Esophagus squamous epithelium (tissue), 5 donors: ENCODE measurements around the gene CHST6. TPM values are rescaled to one million over a fixed set of nuclear protein-coding genes. Genes with fewer than 3 reads are reported as not detected.

Source experiments
- DNase-seq: peaks from one replicate; lab custom pipeline; 2025; lab: John Stamatoyannopoulos, UW
- H3K27ac ChIP-seq, 4 donors: fragments of 200-600 bp; sonication (generic); one replicate each; pipeline ENCODE4 v1.5.1; 2016 to 2019; ENCODE audit warnings: mild to moderate bottlenecking in 1 of 4
- H3K27me3 ChIP-seq, 4 donors: fragments of 200-600 bp; sonication (generic); 1 replicate in 3 of 4; 2 replicates in 1 of 4; pipeline versions ENCODE4 v1.5.1 to v1.6.0; 2017 to 2021; ENCODE audit warnings: antibody characterized with exemption in 1 of 4
- H3K36me3 ChIP-seq, 3 donors: fragments of 200-600 bp; sonication (generic); one replicate each; pipeline ENCODE4 v1.5.1; 2016 to 2019
- H3K4me1 ChIP-seq, 3 donors: fragments of 200-600 bp; sonication (generic); one replicate each; pipeline ENCODE4 v1.5.1; 2017 to 2019
- H3K4me3 ChIP-seq, 4 donors: fragments of 200-600 bp; sonication (generic); 1 replicate in 3 of 4; 2 replicates in 1 of 4; pipeline ENCODE4 v1.5.1; 2016 to 2019; ENCODE audit warnings: mild to moderate bottlenecking in 2 of 4, moderate library complexity in 1 of 4
- H3K9me3 ChIP-seq, 3 donors: fragments of 200-600 bp; sonication (generic); one replicate each; pipeline ENCODE4 v1.5.1; 2016 to 2019
- CTCF ChIP-seq, 6 experiments: fragments of 450-650 bp in 4 of 6; fragments of 200-600 bp in 2 of 6; sonication (generic) in 2 of 6; IDR thresholded peaks; one replicate each; pipeline ENCODE4 v1.5.1; 2016 to 2019; ENCODE audit warnings: antibody characterized with exemption in 6 of 6, mild to moderate bottlenecking in 4 of 6, moderate library complexity in 4 of 6
- POLR2A ChIP-seq, 4 donors: fragments of 450-650 bp; IDR thresholded peaks; one replicate each; pipeline ENCODE4 v1.6.1; 2017; ENCODE audit warnings: antibody characterized with exemption in 4 of 4, mild to moderate bottlenecking in 4 of 4, moderate library complexity in 3 of 4
- WGBS, 2 donors: methylation state at CpG; one replicate each; pipeline ENCODE4 v1.1.5; 2018; 5-methylcytosine and 5-hydroxymethylcytosine counted together
- intact Hi-C: fragments of 100-400 bp; cut with DNase I; formaldehyde crosslinking; loops from one replicate; pipeline ENCODE4 v1.15.0; 2022
- total RNA-seq, 4 donors: library from RNA; depleted of rRNA; stranded (reverse); fragments of >200 nt; gene quantifications; one replicate each; pipeline ENCODE4 v1.1.0, GENCODE V29; 2016
- donor health status: DM: yes; HTN: yes; CAD: no.

The CHST6 gene
- total RNA-seq, 4 donors from 2014 or later = 0.97 to 6.9 (median 4.2) TPM

- no peaks in the 10 kb centered on the region for H3K36me3 ChIP-seq
- DNase-seq = no peak
- H3K9me3 ChIP-seq = no peaks in the 10 kb centered on the region
- WGBS, 2 donors = 95 to 98% methylated on average over 13 to 39 of the region's 47 CpGs
- H3K4me3 ChIP-seq = no peak overlapping the region
- no peaks in the 10 kb centered on the region for H3K27me3 ChIP-seq
- H3K4me1 ChIP-seq = peaks cover 0 to 32% (median 6%) of the 10 kb centered on the region in 3 donors
- TF ChIP-seq CTCF (IDR thresholded peaks at IDR 0.05) (no peak), POLR2A (IDR thresholded peaks at IDR 0.05) (no peak)
- H3K27ac ChIP-seq = no peak overlapping the region
- intact Hi-C loops = loop anchor here (10.0 kb wide), 1 partner anchor 275 kb away; no protein-coding TSS in a partner anchor
Observed at GRCh38 chr16:75479421-75479990, 15.7 kb downstream of the CHST6 start.

- no peak for DNase-seq
- intact Hi-C loops = loop anchor here (10.0 kb wide), 1 partner anchor 276 kb away; no protein-coding TSS in a partner anchor
Observed at GRCh38 chr16:75478480-75479345, 16.5 kb downstream of the CHST6 start.

GRCh38 chr16:75477680-75478473 is 17.4 kb downstream of the CHST6 start:
- Histone ChIP-seq H3K36me3 (no peaks in the 10 kb centered on the region), H3K4me1 (peaks cover 0 to 16% (median 0%) of the 10 kb centered on the region in 3 donors), H3K27ac (peak overlapping the region in 1 of 4 donors; percentile 59), H3K9me3 (no peaks in the 10 kb centered on the region), H3K4me3 (no peak overlapping the region), H3K27me3 (no peaks in the 10 kb centered on the region)
- DNase-seq = no peak
- intact Hi-C loops = loop anchor here (10.0 kb wide), 1 partner anchor 277 kb away; no protein-coding TSS in a partner anchor
- TF ChIP-seq POLR2A (IDR thresholded peaks at IDR 0.05) (no peak), CTCF (IDR thresholded peaks at IDR 0.05) (no peak)
- 30 to 41% methylated on average over 4 of the region's 4 CpGs for WGBS, 2 donors

More at GRCh38 chr16:75478480-75479345, 16.5 kb downstream of the CHST6 start:
- H3K36me3 ChIP-seq = no peaks in the 10 kb centered on the region
- TF ChIP-seq CTCF (IDR thresholded peaks at IDR 0.05) (no peak), POLR2A (IDR thresholded peaks at IDR 0.05) (no peak)
- no peaks in the 10 kb centered on the region for H3K27me3 ChIP-seq
- WGBS, 2 donors = 95 to 97% methylated on average over 26 to 27 of the region's 80 CpGs
- peaks cover 0 to 24% (median 3%) of the 10 kb centered on the region in 3 donors for H3K4me1 ChIP-seq
- H3K4me3 ChIP-seq = no peak overlapping the region
- H3K27ac ChIP-seq = no peak overlapping the region
- no peaks in the 10 kb centered on the region for H3K9me3 ChIP-seq

GRCh38 chr16:75476817-75477216 is 18.4 kb downstream of the CHST6 start:
- Histone ChIP-seq H3K27me3 (no peaks in the 10 kb centered on the region), H3K36me3 (no peaks in the 10 kb centered on the region), H3K9me3 (no peaks in the 10 kb centered on the region), H3K27ac (peak overlapping the region in 2 of 4 donors; percentile 34 to 59), H3K4me1 (peaks cover 0 to 13% (median 0%) of the 10 kb centered on the region in 3 donors), H3K4me3 (no peak overlapping the region)
- no peak for TF ChIP-seq POLR2A (IDR thresholded peaks at IDR 0.05)
- no peak for TF ChIP-seq CTCF (IDR thresholded peaks at IDR 0.05)
- intact Hi-C loops = loop anchor here (10.0 kb wide), 1 partner anchor 278 kb away; no protein-coding TSS in a partner anchor
- DNase-seq = no peak
- WGBS, 2 donors = 79 to 80% methylated on average over 6 to 8 of the region's 8 CpGs
